Stimulated activated effector memory CD8-positive, alpha-beta T cell treated with anti-CD3 and anti-CD28 coated beads, Interleukin-12 subunit alpha, Interleukin-12 subunit beta, amount 100 ng/mL, for 72 hours (primary cell): Measurements from ENCODE around the gene CMTM4.
"Not testable (repeated sequence)": the region's sequence is repeated elsewhere in the genome, so short reads cannot be mapped to it uniquely, and the experiment has no call there.

Source experiments
- ATAC-seq: fragments of 150-1000 bp; cut with Tn5 transposase; 2 replicates; pipeline ENCODE4 v1.10.0; 2021
- DNase-seq, 2 donors: peaks; one replicate each; pipeline ENCODE4 v3.0.0; 2021 to 2022; ENCODE audit warnings: low spot score in 2 of 2
- H3K27ac Mint-ChIP-seq: one replicate; pipeline ENCODE4 v1.8.0; 2022; ENCODE audit warnings: mild to moderate bottlenecking, mixed read lengths
- H3K36me3 Mint-ChIP-seq: one replicate; pipeline ENCODE4 v1.8.0; 2022; ENCODE audit warnings: mild to moderate bottlenecking, mixed read lengths
- H3K4me1 Mint-ChIP-seq: one replicate; pipeline ENCODE4 v1.8.0; 2022; ENCODE audit warnings: mixed read lengths
- H3K4me3 Mint-ChIP-seq: one replicate; pipeline ENCODE4 v1.8.0; 2022; ENCODE audit warnings: mild to moderate bottlenecking, mixed read lengths
- H3K9me3 Mint-ChIP-seq: one replicate; pipeline ENCODE4 v1.8.0; 2022; ENCODE audit warnings: mixed read lengths

CMTM4 gene

GRCh38 chr16:66621973-66622372 is 74.6 kb downstream of the CMTM4 start:
- Mint-ChIP-seq H3K27ac (no peak overlapping the region), H3K36me3 (no peaks in the 10 kb centered on the region), H3K4me1 (no peaks in the 10 kb centered on the region), H3K9me3 (no peaks in the 10 kb centered on the region), H3K4me3 (no peak overlapping the region)
- ATAC-seq: no peak
- no peak for DNase-seq

- Mint-ChIP-seq H3K4me1 (no peaks in the 10 kb centered on the region), H3K36me3 (no peaks in the 10 kb centered on the region)
Measured at GRCh38 chr16:66620429-66620795, 76.1 kb downstream of the CMTM4 start.

GRCh38 chr16:66619534-66620428 is 76.8 kb downstream of the CMTM4 start:
- Mint-ChIP-seq H3K4me3 (no peak overlapping the region), H3K27ac (no peak overlapping the region), H3K9me3 (no peaks in the 10 kb centered on the region), H3K36me3 (no peaks in the 10 kb centered on the region), H3K4me1 (no peaks in the 10 kb centered on the region)
- ATAC-seq (no peak), DNase-seq (no peak)

More at GRCh38 chr16:66620429-66620795, 76.1 kb downstream of the CMTM4 start:
- no peak overlapping the region for H3K27ac Mint-ChIP-seq
- H3K4me3 Mint-ChIP-seq: no peak overlapping the region
- no peak for DNase-seq
- no peaks in the 10 kb centered on the region for H3K9me3 Mint-ChIP-seq
- no peak for ATAC-seq

GRCh38 chr16:66618588-66619375 is 77.8 kb downstream of the CMTM4 start:
- Mint-ChIP-seq H3K36me3 (peaks cover 6% of the 10 kb centered on the region), H3K4me3 (no peak overlapping the region), H3K9me3 (no peaks in the 10 kb centered on the region), H3K27ac (no peak overlapping the region), H3K4me1 (no peaks in the 10 kb centered on the region)
- peak; percentile 74 for ATAC-seq
- DNase-seq: no peak

- H3K36me3 Mint-ChIP-seq: peaks cover 14% of the 10 kb centered on the region
- H3K4me1 Mint-ChIP-seq: no peaks in the 10 kb centered on the region
- H3K27ac Mint-ChIP-seq: peak overlapping the region; percentile 69
- ATAC-seq (no peak), DNase-seq (no peak)
- no peak overlapping the region for H3K4me3 Mint-ChIP-seq
- H3K9me3 Mint-ChIP-seq: no peaks in the 10 kb centered on the region
Measured at GRCh38 chr16:66617728-66618127, 78.8 kb downstream of the CMTM4 start.

GRCh38 chr16:66617010-66617434 is 79.5 kb downstream of the CMTM4 start:
- Mint-ChIP-seq H3K36me3 (peaks cover 21% of the 10 kb centered on the region), H3K9me3 (no peaks in the 10 kb centered on the region), H3K27ac (no peak overlapping the region), H3K4me3 (no peak overlapping the region), H3K4me1 (no peaks in the 10 kb centered on the region)
- DNase-seq (no peak), ATAC-seq (no peak)

- Mint-ChIP-seq H3K36me3 (peaks cover 25% of the 10 kb centered on the region), H3K4me1 (no peaks in the 10 kb centered on the region), H3K9me3 (no peaks in the 10 kb centered on the region), H3K27ac (no peak overlapping the region), H3K4me3 (no peak overlapping the region)
- no peak for DNase-seq
- no peak for ATAC-seq
Measured at GRCh38 chr16:66616592-66616991, 80.0 kb downstream of the CMTM4 start.

- Mint-ChIP-seq H3K27ac (no peak overlapping the region), H3K4me1 (no peaks in the 10 kb centered on the region), H3K9me3 (no peaks in the 10 kb centered on the region), H3K36me3 (peaks cover 30% of the 10 kb centered on the region), H3K4me3 (no peak overlapping the region)
- no peak for DNase-seq
- ATAC-seq: no peak
Measured at GRCh38 chr16:66616169-66616568, 80.4 kb downstream of the CMTM4 start.

GRCh38 chr16:66614161-66614802 is 82.3 kb downstream of the CMTM4 start:
- Mint-ChIP-seq H3K9me3 (no peaks in the 10 kb centered on the region), H3K4me3 (no peak overlapping the region)

GRCh38 chr16:66612422-66612821 is 84.1 kb downstream of the CMTM4 start:
- no peak overlapping the region for H3K27ac Mint-ChIP-seq
- peaks cover 67% of the 10 kb centered on the region for H3K36me3 Mint-ChIP-seq
- no peak for ATAC-seq
- H3K4me1 Mint-ChIP-seq: peaks cover 22% of the 10 kb centered on the region
- H3K4me3 Mint-ChIP-seq: no peak overlapping the region
- no peaks in the 10 kb centered on the region for H3K9me3 Mint-ChIP-seq
- no peak for DNase-seq

More at GRCh38 chr16:66614161-66614802, 82.3 kb downstream of the CMTM4 start:
- ATAC-seq (no peak), DNase-seq (no peak)
- Mint-ChIP-seq H3K27ac (no peak overlapping the region), H3K4me1 (peaks cover 7% of the 10 kb centered on the region), H3K36me3 (peaks cover 48% of the 10 kb centered on the region)

- peaks cover 72% of the 10 kb centered on the region for H3K36me3 Mint-ChIP-seq
- H3K4me1 Mint-ChIP-seq: peaks cover 27% of the 10 kb centered on the region
- not testable (repeated sequence) for DNase-seq, H3K4me3 Mint-ChIP-seq, H3K27ac Mint-ChIP-seq, ATAC-seq, H3K9me3 Mint-ChIP-seq
Measured at GRCh38 chr16:66611911-66612310, 84.6 kb downstream of the CMTM4 start.

- no peak overlapping the region for H3K4me3 Mint-ChIP-seq
- H3K27ac Mint-ChIP-seq: peak overlapping the region; percentile 80
Measured at GRCh38 chr16:66610111-66610820, 86.3 kb downstream of the CMTM4 start.

GRCh38 chr16:66609139-66609510 is 87.4 kb downstream of the CMTM4 start:
- Mint-ChIP-seq H3K27ac (peak overlapping the region; percentile 26), H3K9me3 (no peaks in the 10 kb centered on the region), H3K4me1 (peaks cover 40% of the 10 kb centered on the region), H3K36me3 (peaks cover 76% of the 10 kb centered on the region), H3K4me3 (no peak overlapping the region)
- no peak for ATAC-seq
- DNase-seq: no peak

More at GRCh38 chr16:66610111-66610820, 86.3 kb downstream of the CMTM4 start:
- ATAC-seq (no peak), DNase-seq (no peak)
- peaks cover 39% of the 10 kb centered on the region for H3K4me1 Mint-ChIP-seq
- peaks cover 77% of the 10 kb centered on the region for H3K36me3 Mint-ChIP-seq
- no peaks in the 10 kb centered on the region for H3K9me3 Mint-ChIP-seq

- Mint-ChIP-seq H3K27ac (peak overlapping the region; percentile 26), H3K36me3 (peaks cover 80% of the 10 kb centered on the region), H3K4me1 (peaks cover 47% of the 10 kb centered on the region), H3K4me3 (peak overlapping the region; percentile 24), H3K9me3 (no peaks in the 10 kb centered on the region)
- DNase-seq: peak; percentile 82 to 90
- peak; percentile 61 for ATAC-seq
Measured at GRCh38 chr16:66608241-66609138, 88.1 kb downstream of the CMTM4 start.
